Ovary (tissue), 3 donors: ENCODE measurements around the gene SLC6A18.

Source experiments
- EP300 ChIP-seq: sonication (generic); formaldehyde crosslinking; IDR thresholded peaks from one replicate; pipeline ENCODE4 v1.6.1; 2017; ENCODE audit warnings: antibody characterized with exemption
- POLR2A ChIP-seq: fragments of 450-650 bp; IDR thresholded peaks from one replicate; pipeline ENCODE4 v1.6.1; 2017; ENCODE audit warnings: antibody characterized with exemption, mild to moderate bottlenecking, moderate library complexity
- TF ChIP-seq, protein P1 (sequence below), 3 donors: fragments of 450-650 bp in 2 of 3; fragments of 200-600 bp in 1 of 3; IDR thresholded peaks; one replicate each; pipeline versions ENCODE4 v1.5.1 to v1.8.0; 2016 to 2022; ENCODE audit warnings: antibody characterized with exemption in 3 of 3, mild to moderate bottlenecking in 1 of 3
- donor health status: DM: no; HTN: no; CAD: no.

DNA sequence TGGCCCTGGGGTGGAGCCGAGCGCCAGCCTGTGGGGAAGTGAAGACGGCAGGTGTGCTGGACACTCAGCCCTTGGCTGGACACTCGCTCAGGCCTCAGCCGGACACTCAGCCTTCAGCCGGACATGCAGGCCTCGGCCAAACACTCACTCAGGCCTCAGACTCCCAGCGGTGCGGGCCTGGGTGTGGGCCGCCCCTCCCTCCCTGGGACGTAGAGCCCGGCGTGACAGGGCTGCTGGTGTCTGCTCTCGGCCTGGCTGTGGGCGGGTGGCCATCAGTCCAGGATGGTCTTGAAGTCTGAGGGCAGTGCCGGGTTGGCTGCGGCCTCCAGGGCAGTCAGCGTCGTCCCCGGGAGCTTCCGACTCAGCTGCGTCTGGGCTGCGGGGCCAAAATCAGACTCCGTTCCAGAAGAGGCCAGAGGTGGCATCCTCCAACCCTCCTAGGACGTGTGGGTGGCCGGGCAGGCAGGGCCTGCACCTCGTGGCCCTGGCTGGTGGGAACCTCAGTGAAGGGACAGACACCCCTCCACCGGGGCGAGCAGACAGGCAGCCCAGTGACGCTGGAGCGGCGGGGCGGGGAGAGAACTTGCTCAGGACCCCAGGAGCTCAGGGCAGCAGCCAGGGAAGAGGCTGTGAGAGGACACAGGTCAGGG lies 28.4 kb downstream of the SLC6A18 start:
- TF ChIP-seq POLR2A: no peak
- TF ChIP-seq, protein P1, sequence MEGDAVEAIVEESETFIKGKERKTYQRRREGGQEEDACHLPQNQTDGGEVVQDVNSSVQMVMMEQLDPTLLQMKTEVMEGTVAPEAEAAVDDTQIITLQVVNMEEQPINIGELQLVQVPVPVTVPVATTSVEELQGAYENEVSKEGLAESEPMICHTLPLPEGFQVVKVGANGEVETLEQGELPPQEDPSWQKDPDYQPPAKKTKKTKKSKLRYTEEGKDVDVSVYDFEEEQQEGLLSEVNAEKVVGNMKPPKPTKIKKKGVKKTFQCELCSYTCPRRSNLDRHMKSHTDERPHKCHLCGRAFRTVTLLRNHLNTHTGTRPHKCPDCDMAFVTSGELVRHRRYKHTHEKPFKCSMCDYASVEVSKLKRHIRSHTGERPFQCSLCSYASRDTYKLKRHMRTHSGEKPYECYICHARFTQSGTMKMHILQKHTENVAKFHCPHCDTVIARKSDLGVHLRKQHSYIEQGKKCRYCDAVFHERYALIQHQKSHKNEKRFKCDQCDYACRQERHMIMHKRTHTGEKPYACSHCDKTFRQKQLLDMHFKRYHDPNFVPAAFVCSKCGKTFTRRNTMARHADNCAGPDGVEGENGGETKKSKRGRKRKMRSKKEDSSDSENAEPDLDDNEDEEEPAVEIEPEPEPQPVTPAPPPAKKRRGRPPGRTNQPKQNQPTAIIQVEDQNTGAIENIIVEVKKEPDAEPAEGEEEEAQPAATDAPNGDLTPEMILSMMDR (IDR thresholded peaks at IDR 0.05): no peak
- no peak for TF ChIP-seq EP300
